ENCODE data around the gene ENOX1.

Gene ENOX1

GRCh38 chr13:43629691-43630480 lies 156.9 kb downstream of the ENOX1 start:
- in situ Hi-C loops (cut with MboI; ENCODE audit: low pct_unique_long_range_greater_than_20kb, low sequenced_read_pairs, unreplicated experiment), result no loop called here
- no peak for DNase-seq (ENCODE audit: low spot score)

GRCh38 chr13:43626994-43627393 lies 159.8 kb downstream of the ENOX1 start:
- DNase-seq (ENCODE audit: low spot score), result no peak
- in situ Hi-C loops (cut with MboI; ENCODE audit: low pct_unique_long_range_greater_than_20kb, low sequenced_read_pairs, unreplicated experiment), result no loop called here
- no peak for TF ChIP-seq CTCF (IDR thresholded peaks at IDR 0.05; ENCODE audit: extremely low read depth, insufficient read depth, missing control alignments)

More at GRCh38 chr13:43629691-43630480, 156.9 kb downstream of the ENOX1 start:
- TF ChIP-seq CTCF (IDR thresholded peaks at IDR 0.05; ENCODE audit: extremely low read depth, insufficient read depth, missing control alignments), result no peak

GRCh38 chr13:43614063-43614462 lies 172.7 kb downstream of the ENOX1 start:
- in situ Hi-C loops (cut with MboI; ENCODE audit: low pct_unique_long_range_greater_than_20kb, low sequenced_read_pairs, unreplicated experiment), result no loop called here
- TF ChIP-seq CTCF (IDR thresholded peaks at IDR 0.05; ENCODE audit: extremely low read depth, insufficient read depth, missing control alignments), result no peak
- no peak for DNase-seq (ENCODE audit: low spot score)

GRCh38 chr13:43611281-43612273 lies 175.2 kb downstream of the ENOX1 start:
- in situ Hi-C loops (cut with MboI; ENCODE audit: low pct_unique_long_range_greater_than_20kb, low sequenced_read_pairs, unreplicated experiment), result no loop called here
- TF ChIP-seq CTCF (IDR thresholded peaks at IDR 0.05; ENCODE audit: extremely low read depth, insufficient read depth, missing control alignments), result no peak
- DNase-seq (ENCODE audit: low spot score), result no peak

- in situ Hi-C loops (cut with MboI; ENCODE audit: low pct_unique_long_range_greater_than_20kb, low sequenced_read_pairs, unreplicated experiment), result no loop called here
- no peak for TF ChIP-seq CTCF (IDR thresholded peaks at IDR 0.05; ENCODE audit: extremely low read depth, insufficient read depth, missing control alignments)
Observed at GRCh38 chr13:43608400-43609137, 178.2 kb downstream of the ENOX1 start.

GRCh38 chr13:43597599-43597945 lies 189.2 kb downstream of the ENOX1 start:
- no peak for TF ChIP-seq CTCF (IDR thresholded peaks at IDR 0.05; ENCODE audit: extremely low read depth, insufficient read depth, missing control alignments)
- no peak for DNase-seq (ENCODE audit: low spot score)
- in situ Hi-C loops (cut with MboI; ENCODE audit: low pct_unique_long_range_greater_than_20kb, low sequenced_read_pairs, unreplicated experiment), result no loop called here

More at GRCh38 chr13:43608400-43609137, 178.2 kb downstream of the ENOX1 start:
- DNase-seq (ENCODE audit: low spot score), result no peak
